ENCODE data around the gene MXD4.

GRCh38 chr4:2264481-2265041 lies 2.7 kb upstream of the MXD4 start:
- TF ChIP-seq POLR2AphosphoS5 (IDR thresholded peaks at IDR 0.05; ENCODE audit: low read depth, low read length) (no peak), SIN3A (IDR thresholded peaks at IDR 0.05; ENCODE audit: borderline replicate concordance, insufficient read depth, low read length) (no peak), REST (IDR thresholded peaks at IDR 0.05; ENCODE audit: insufficient read depth in 1 of 2, low read depth in 2 of 2, low read length in 2 of 2) (no peak), TAF1 (IDR thresholded peaks at IDR 0.05; ENCODE audit: borderline replicate concordance, insufficient read depth, low read length) (no peak)
